ENCODE data around the gene ATF7IP. TPM values are rescaled to one million over a fixed set of nuclear protein-coding genes. Genes with fewer than 3 reads are reported as not detected.
A peak's percentile ranks its signal among the peaks of the same experiment; 100 is the strongest.

Gene ATF7IP
- total and polyA plus RNA-seq, 7 donors = 3.9 to 56.3 (median 28.5) TPM

DNA sequence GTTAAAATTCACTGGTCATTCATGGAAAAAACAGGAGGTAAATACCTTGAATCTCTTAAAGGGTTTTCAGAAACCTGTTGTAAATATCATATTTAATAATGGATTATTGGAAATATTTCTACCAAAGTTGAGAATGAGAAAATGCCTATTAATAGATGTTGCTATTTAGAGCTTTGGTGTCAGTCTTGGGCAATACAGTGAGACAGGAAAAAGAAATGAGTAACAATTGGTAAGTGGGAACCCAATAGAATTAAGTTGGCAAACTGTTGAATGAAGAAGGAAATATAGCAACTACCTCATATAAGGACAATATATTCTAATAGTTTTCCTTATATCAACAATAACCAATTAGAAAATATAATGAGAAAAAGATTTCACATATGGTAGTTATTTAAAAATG is 78.0 kb downstream of the ATF7IP start:
- peak overlapping the region; percentile 66 for H3K27ac ChIP-seq
- DNase-seq (no peak), ATAC-seq (peak; percentile 84 to 94 (median 87))
- no peak overlapping the region for H3K4me3 ChIP-seq
- no peaks in the 10 kb centered on the region for H3K27me3 ChIP-seq (ENCODE audit: insufficient read depth in 3 of 3, low read length in 2 of 3)
- H3K9me3 ChIP-seq = no peaks in the 10 kb centered on the region
- TF ChIP-seq, protein P1, sequence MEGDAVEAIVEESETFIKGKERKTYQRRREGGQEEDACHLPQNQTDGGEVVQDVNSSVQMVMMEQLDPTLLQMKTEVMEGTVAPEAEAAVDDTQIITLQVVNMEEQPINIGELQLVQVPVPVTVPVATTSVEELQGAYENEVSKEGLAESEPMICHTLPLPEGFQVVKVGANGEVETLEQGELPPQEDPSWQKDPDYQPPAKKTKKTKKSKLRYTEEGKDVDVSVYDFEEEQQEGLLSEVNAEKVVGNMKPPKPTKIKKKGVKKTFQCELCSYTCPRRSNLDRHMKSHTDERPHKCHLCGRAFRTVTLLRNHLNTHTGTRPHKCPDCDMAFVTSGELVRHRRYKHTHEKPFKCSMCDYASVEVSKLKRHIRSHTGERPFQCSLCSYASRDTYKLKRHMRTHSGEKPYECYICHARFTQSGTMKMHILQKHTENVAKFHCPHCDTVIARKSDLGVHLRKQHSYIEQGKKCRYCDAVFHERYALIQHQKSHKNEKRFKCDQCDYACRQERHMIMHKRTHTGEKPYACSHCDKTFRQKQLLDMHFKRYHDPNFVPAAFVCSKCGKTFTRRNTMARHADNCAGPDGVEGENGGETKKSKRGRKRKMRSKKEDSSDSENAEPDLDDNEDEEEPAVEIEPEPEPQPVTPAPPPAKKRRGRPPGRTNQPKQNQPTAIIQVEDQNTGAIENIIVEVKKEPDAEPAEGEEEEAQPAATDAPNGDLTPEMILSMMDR (IDR thresholded peaks at IDR 0.05) = no peak
- H3K36me3 ChIP-seq (ENCODE audit: insufficient read depth in 1 of 2, low read depth in 1 of 2) = peaks cover 0 to 63% of the 10 kb centered on the region in 2 donors
- intact Hi-C loops (cut with DNase I) = no loop called here
- peaks cover 18% of the 10 kb centered on the region for H3K4me1 ChIP-seq

DNA sequence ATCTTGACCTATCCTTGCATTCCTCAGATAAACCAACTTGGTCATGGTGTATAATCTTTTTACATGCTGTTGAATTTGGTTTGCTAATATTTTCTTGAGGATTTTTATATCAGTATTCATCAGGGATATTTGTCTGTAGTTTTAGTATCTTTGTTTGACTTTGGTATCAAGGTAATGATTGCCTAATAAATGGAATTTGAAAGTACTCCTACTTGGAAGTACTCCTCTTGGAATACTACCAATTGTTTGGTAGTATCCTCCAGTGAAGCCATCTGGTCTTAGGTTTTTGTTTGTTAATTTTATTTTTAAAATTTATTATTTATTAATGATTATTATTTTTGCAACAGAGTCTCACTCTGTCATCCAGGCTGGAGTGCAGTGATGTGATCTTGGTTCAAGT is 85.0 kb downstream of the ATF7IP start:
- H3K27me3 ChIP-seq (ENCODE audit: insufficient read depth in 3 of 3, low read length in 2 of 3) = no peaks in the 10 kb centered on the region
- peaks cover 0 to 61% of the 10 kb centered on the region in 2 donors for H3K36me3 ChIP-seq (ENCODE audit: insufficient read depth in 1 of 2, low read depth in 1 of 2)
- intact Hi-C loops (cut with DNase I) = no loop called here
- H3K9me3 ChIP-seq = no peaks in the 10 kb centered on the region
- no peaks in the 10 kb centered on the region for H3K4me1 ChIP-seq
- ATAC-seq = no peak
- DNase-seq = no peak
- TF ChIP-seq, protein P1 (IDR thresholded peaks at IDR 0.05) = no peak
- no peak overlapping the region for H3K27ac ChIP-seq
- no peak overlapping the region for H3K4me3 ChIP-seq

DNA sequence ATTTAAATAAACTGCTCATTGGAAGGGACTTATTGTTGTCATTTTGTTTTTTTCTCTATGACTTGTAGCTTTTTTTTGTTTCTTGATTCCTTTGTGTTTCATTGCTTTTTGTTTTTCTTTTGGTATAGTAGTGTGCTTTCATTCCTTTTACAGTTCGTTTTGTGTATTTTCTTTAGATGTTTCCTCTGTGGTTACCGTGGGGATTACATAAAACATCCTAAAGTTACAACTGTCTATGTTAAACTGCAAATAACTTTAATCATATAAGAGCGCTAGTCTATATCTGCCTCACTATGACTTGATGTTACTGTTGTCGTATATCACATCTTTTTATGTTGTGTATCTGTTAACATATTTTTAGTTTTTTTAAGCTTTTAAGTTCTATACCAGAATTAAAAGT is 86.9 kb downstream of the ATF7IP start:
- WGBS, 3 donors = 88% methylated on average over 4 of the region's 4 CpGs
- ATAC-seq (no peak), DNase-seq (no peak)
- intact Hi-C loops (cut with DNase I) = no loop called here
- Histone ChIP-seq H3K9me3 (no peaks in the 10 kb centered on the region), H3K27me3 (ENCODE audit: insufficient read depth in 3 of 3, low read length in 2 of 3) (no peaks in the 10 kb centered on the region), H3K36me3 (ENCODE audit: insufficient read depth in 1 of 2, low read depth in 1 of 2) (peaks cover 0 to 58% of the 10 kb centered on the region in 2 donors), H3K27ac (no peak overlapping the region), H3K4me1 (no peaks in the 10 kb centered on the region), H3K4me3 (no peak overlapping the region)
- TF ChIP-seq, protein P1 (IDR thresholded peaks at IDR 0.05) = no peak

DNA sequence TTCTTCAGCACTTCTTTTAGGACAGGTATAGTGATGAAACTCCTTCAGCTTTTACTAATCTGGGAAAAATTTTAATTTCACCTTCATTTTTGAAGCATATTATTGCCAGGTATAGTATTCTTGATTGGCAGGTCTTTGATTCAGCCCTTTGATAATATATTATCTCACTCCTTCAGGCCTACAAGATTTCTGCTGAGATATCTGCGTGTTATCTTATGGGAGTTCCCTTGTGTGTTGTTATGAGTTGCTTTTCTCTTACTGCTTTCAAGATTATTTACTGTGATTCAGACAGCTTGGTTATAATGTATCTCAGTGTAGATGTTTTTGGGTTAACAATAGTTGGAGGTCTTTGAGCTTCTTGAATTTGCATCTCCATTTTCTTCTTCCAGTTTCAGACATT is 87.4 kb downstream of the ATF7IP start:
- Histone ChIP-seq H3K27ac (no peak overlapping the region), H3K4me1 (no peaks in the 10 kb centered on the region), H3K9me3 (no peaks in the 10 kb centered on the region), H3K27me3 (ENCODE audit: insufficient read depth in 3 of 3, low read length in 2 of 3) (no peaks in the 10 kb centered on the region), H3K36me3 (ENCODE audit: insufficient read depth in 1 of 2, low read depth in 1 of 2) (peaks cover 0 to 58% of the 10 kb centered on the region in 2 donors), H3K4me3 (no peak overlapping the region)
- ATAC-seq (no peak), DNase-seq (no peak)
- 87 to 95% (median 93%) methylated on average over 1 of the region's 1 CpG for WGBS, 3 donors
- intact Hi-C loops (cut with DNase I) = no loop called here
- TF ChIP-seq, protein P1 (IDR thresholded peaks at IDR 0.05) = no peak

DNA sequence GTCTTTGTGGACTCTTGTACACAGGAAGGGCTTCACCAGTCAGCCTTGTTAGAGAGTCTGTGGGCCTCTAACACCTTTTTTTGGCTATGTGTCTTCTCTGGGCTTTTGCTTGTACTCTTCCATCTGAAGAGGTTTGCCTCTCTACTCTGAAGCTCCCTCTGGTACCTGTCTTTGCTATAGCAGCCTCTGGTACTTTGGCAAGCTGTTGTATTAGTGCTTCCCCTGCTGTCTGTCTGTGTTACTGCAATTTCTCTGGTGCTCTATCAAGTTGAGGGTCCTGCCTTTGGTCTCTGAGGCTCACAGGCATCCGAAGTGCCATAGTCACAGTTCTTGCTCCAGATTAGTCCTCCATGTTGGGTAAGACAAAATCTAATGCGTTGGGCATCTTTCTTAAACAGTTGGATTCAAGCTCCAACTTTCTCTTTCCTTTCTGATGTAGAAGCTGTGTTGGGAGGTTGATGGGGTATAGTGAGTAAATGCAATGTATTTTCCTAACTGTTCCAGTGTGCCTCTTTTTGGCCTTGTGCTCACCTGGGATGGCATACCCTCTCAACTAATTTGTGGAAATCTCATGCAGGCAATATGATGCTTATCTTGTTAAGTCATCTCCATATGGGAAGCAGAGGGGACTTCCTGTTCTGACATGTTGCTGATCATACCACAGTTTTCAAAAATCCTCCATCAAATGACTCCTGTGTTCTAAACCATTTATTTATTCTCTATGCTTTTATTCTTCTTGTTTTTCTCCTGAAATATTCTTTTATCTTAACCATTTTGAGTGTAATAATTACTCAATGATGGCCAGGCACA is 88.8 kb downstream of the ATF7IP start:
- ATAC-seq = peak in 2 of 4 donors; percentile 59 to 63
- WGBS, 3 donors = 72 to 85% (median 80%) methylated on average over 2 of the region's 2 CpGs

More for the DNA sequence above, 88.8 kb downstream of the ATF7IP start:
- no peaks in the 10 kb centered on the region for H3K9me3 ChIP-seq
- peaks cover 0 to 56% of the 10 kb centered on the region in 2 donors for H3K36me3 ChIP-seq (ENCODE audit: insufficient read depth in 1 of 2, low read depth in 1 of 2)
- H3K27ac ChIP-seq = no peak overlapping the region
- TF ChIP-seq, protein P1 (IDR thresholded peaks at IDR 0.05) = no peak
- no peaks in the 10 kb centered on the region for H3K4me1 ChIP-seq
- H3K27me3 ChIP-seq (ENCODE audit: insufficient read depth in 3 of 3, low read length in 2 of 3) = no peaks in the 10 kb centered on the region
- no peak overlapping the region for H3K4me3 ChIP-seq
- intact Hi-C loops (cut with DNase I) = no loop called here
- DNase-seq = no peak
